ENCODE data around the gene TBRG4. TPM values are rescaled to one million over a fixed set of nuclear protein-coding genes. Genes with fewer than 3 reads are reported as not detected.

TBRG4 gene
- total and polyA plus RNA-seq, 4 donors = 14.4 to 41.8 (median 38.2) TPM

GRCh38 chr7:45078125-45078681 is 33.3 kb downstream of the TBRG4 start:
- ATAC-seq (ENCODE audit: low FRiP score) (no peak), DNase-seq (peak in 1 of 2 donors; percentile 50)
- no peaks in the 10 kb centered on the region for H3K9me3 ChIP-seq (ENCODE audit: control insufficient read depth, low read length)
- peaks cover 0 to 5% of the 10 kb centered on the region in 2 donors for H3K36me3 ChIP-seq (ENCODE audit: control insufficient read depth in 1 of 2, insufficient read depth in 2 of 2, low read length in 1 of 2)
- no peak overlapping the region for H3K27ac ChIP-seq (ENCODE audit: low read depth in 1 of 2, low read length in 2 of 2)
- no peaks in the 10 kb centered on the region for H3K4me1 ChIP-seq (ENCODE audit: control insufficient read depth in 1 of 2, insufficient read depth in 2 of 2, low read length in 2 of 2)
- 77 to 82% methylated on average over 8 of the region's 8 CpGs for WGBS, 2 donors
- H3K4me3 ChIP-seq (ENCODE audit: low read length in 2 of 2) = no peak overlapping the region
- H3K27me3 ChIP-seq (ENCODE audit: control insufficient read depth in 1 of 2, insufficient read depth in 2 of 2, low read length in 1 of 2) = no peaks in the 10 kb centered on the region
- intact Hi-C loops (cut with DNase I) = no loop called here

- DNase-seq (peak in 1 of 2 donors; percentile 49), ATAC-seq (ENCODE audit: low FRiP score) (no peak)
- Histone ChIP-seq H3K27me3 (ENCODE audit: control insufficient read depth in 1 of 2, insufficient read depth in 2 of 2, low read length in 1 of 2) (no peaks in the 10 kb centered on the region), H3K4me3 (ENCODE audit: low read length in 2 of 2) (no peak overlapping the region), H3K36me3 (ENCODE audit: control insufficient read depth in 1 of 2, insufficient read depth in 2 of 2, low read length in 1 of 2) (peaks cover 0 to 5% of the 10 kb centered on the region in 2 donors), H3K9me3 (ENCODE audit: control insufficient read depth, low read length) (no peaks in the 10 kb centered on the region), H3K4me1 (ENCODE audit: control insufficient read depth in 1 of 2, insufficient read depth in 2 of 2, low read length in 2 of 2) (no peaks in the 10 kb centered on the region), H3K27ac (ENCODE audit: low read depth in 1 of 2, low read length in 2 of 2) (no peak overlapping the region)
- intact Hi-C loops (cut with DNase I) = no loop called here
- 82 to 96% methylated on average over 9 of the region's 9 CpGs for WGBS, 2 donors
Measured at GRCh38 chr7:45077579-45077978, 33.9 kb downstream of the TBRG4 start.

- H3K27ac ChIP-seq (ENCODE audit: low read depth in 1 of 2, low read length in 2 of 2) = no peak overlapping the region
- no peaks in the 10 kb centered on the region for H3K27me3 ChIP-seq (ENCODE audit: control insufficient read depth in 1 of 2, insufficient read depth in 2 of 2, low read length in 1 of 2)
- intact Hi-C loops (cut with DNase I) = no loop called here
- no peak overlapping the region for H3K4me3 ChIP-seq (ENCODE audit: low read length in 2 of 2)
- ATAC-seq (ENCODE audit: low FRiP score) = no peak
- H3K4me1 ChIP-seq (ENCODE audit: control insufficient read depth in 1 of 2, insufficient read depth in 2 of 2, low read length in 2 of 2) = no peaks in the 10 kb centered on the region
- DNase-seq = peak in 1 of 2 donors; percentile 63
- peaks cover 0 to 5% of the 10 kb centered on the region in 2 donors for H3K36me3 ChIP-seq (ENCODE audit: control insufficient read depth in 1 of 2, insufficient read depth in 2 of 2, low read length in 1 of 2)
- H3K9me3 ChIP-seq (ENCODE audit: control insufficient read depth, low read length) = no peaks in the 10 kb centered on the region
- 88 to 94% methylated on average over 5 of the region's 5 CpGs for WGBS, 2 donors
Measured at GRCh38 chr7:45076946-45077345, 34.6 kb downstream of the TBRG4 start.

- Histone ChIP-seq H3K4me3 (ENCODE audit: low read length in 2 of 2) (no peak overlapping the region), H3K4me1 (ENCODE audit: control insufficient read depth in 1 of 2, insufficient read depth in 2 of 2, low read length in 2 of 2) (no peaks in the 10 kb centered on the region), H3K27me3 (ENCODE audit: control insufficient read depth in 1 of 2, insufficient read depth in 2 of 2, low read length in 1 of 2) (no peaks in the 10 kb centered on the region), H3K9me3 (ENCODE audit: control insufficient read depth, low read length) (no peaks in the 10 kb centered on the region), H3K27ac (ENCODE audit: low read depth in 1 of 2, low read length in 2 of 2) (no peak overlapping the region), H3K36me3 (ENCODE audit: control insufficient read depth in 1 of 2, insufficient read depth in 2 of 2, low read length in 1 of 2) (peaks cover 0 to 5% of the 10 kb centered on the region in 2 donors)
- ATAC-seq (ENCODE audit: low FRiP score) = no peak
- WGBS, 2 donors = 90% methylated on average over 34 to 35 of the region's 35 CpGs
- peak in 1 of 2 donors; percentile 64 for DNase-seq
- intact Hi-C loops (cut with DNase I) = no loop called here
Measured at GRCh38 chr7:45075871-45076796, 35.4 kb downstream of the TBRG4 start.

GRCh38 chr7:45075355-45075644 is 36.2 kb downstream of the TBRG4 start:
- H3K27ac ChIP-seq (ENCODE audit: low read depth in 1 of 2, low read length in 2 of 2) = no peak overlapping the region
- H3K27me3 ChIP-seq (ENCODE audit: control insufficient read depth in 1 of 2, insufficient read depth in 2 of 2, low read length in 1 of 2) = no peaks in the 10 kb centered on the region
- no peaks in the 10 kb centered on the region for H3K4me1 ChIP-seq (ENCODE audit: control insufficient read depth in 1 of 2, insufficient read depth in 2 of 2, low read length in 2 of 2)
- no peak overlapping the region for H3K4me3 ChIP-seq (ENCODE audit: low read length in 2 of 2)
- H3K36me3 ChIP-seq (ENCODE audit: control insufficient read depth in 1 of 2, insufficient read depth in 2 of 2, low read length in 1 of 2) = peaks cover 0 to 5% of the 10 kb centered on the region in 2 donors
- H3K9me3 ChIP-seq (ENCODE audit: control insufficient read depth, low read length) = no peaks in the 10 kb centered on the region
- DNase-seq = no peak
- WGBS, 2 donors = 84% methylated on average over 1 of the region's 1 CpG
- no peak for ATAC-seq (ENCODE audit: low FRiP score)
- intact Hi-C loops (cut with DNase I) = no loop called here

- intact Hi-C loops (cut with DNase I) = no loop called here
- 88 to 89% methylated on average over 16 of the region's 16 CpGs for WGBS, 2 donors
- ATAC-seq (ENCODE audit: low FRiP score) (no peak), DNase-seq (peak in 1 of 2 donors; percentile 59)
- H3K27me3 ChIP-seq (ENCODE audit: control insufficient read depth in 1 of 2, insufficient read depth in 2 of 2, low read length in 1 of 2) = no peaks in the 10 kb centered on the region
- H3K27ac ChIP-seq (ENCODE audit: low read depth in 1 of 2, low read length in 2 of 2) = no peak overlapping the region
- H3K36me3 ChIP-seq (ENCODE audit: control insufficient read depth in 1 of 2, insufficient read depth in 2 of 2, low read length in 1 of 2) = peaks cover 0 to 5% of the 10 kb centered on the region in 2 donors
- H3K4me1 ChIP-seq (ENCODE audit: control insufficient read depth in 1 of 2, insufficient read depth in 2 of 2, low read length in 2 of 2) = no peaks in the 10 kb centered on the region
- H3K9me3 ChIP-seq (ENCODE audit: control insufficient read depth, low read length) = no peaks in the 10 kb centered on the region
- no peak overlapping the region for H3K4me3 ChIP-seq (ENCODE audit: low read length in 2 of 2)
Measured at GRCh38 chr7:45074528-45075354, 36.8 kb downstream of the TBRG4 start.

- no peaks in the 10 kb centered on the region for H3K9me3 ChIP-seq (ENCODE audit: control insufficient read depth, low read length)
- no peak overlapping the region for H3K27ac ChIP-seq (ENCODE audit: low read depth in 1 of 2, low read length in 2 of 2)
- H3K4me3 ChIP-seq (ENCODE audit: low read length in 2 of 2) = no peak overlapping the region
- ATAC-seq (ENCODE audit: low FRiP score) (no peak), DNase-seq (peak in 1 of 2 donors; percentile 57)
- intact Hi-C loops (cut with DNase I) = no loop called here
- 82 to 83% methylated on average over 15 of the region's 15 CpGs for WGBS, 2 donors
- H3K4me1 ChIP-seq (ENCODE audit: control insufficient read depth in 1 of 2, insufficient read depth in 2 of 2, low read length in 2 of 2) = no peaks in the 10 kb centered on the region
- no peaks in the 10 kb centered on the region for H3K27me3 ChIP-seq (ENCODE audit: control insufficient read depth in 1 of 2, insufficient read depth in 2 of 2, low read length in 1 of 2)
- peaks cover 0 to 5% of the 10 kb centered on the region in 2 donors for H3K36me3 ChIP-seq (ENCODE audit: control insufficient read depth in 1 of 2, insufficient read depth in 2 of 2, low read length in 1 of 2)
Measured at GRCh38 chr7:45073786-45074527, 37.5 kb downstream of the TBRG4 start.

Measured in aorta (tissue), 5 donors.